GM19035 (cell line): ENCODE results near the gene AIG1.

Source experiments
- ATAC-seq: cut with Tn5 transposase; IDR thresholded peaks from one replicate; pipeline ENCODE4 v1.9.1; 2021; ENCODE audit not compliant: unreplicated experiment

The AIG1 gene

DNA sequence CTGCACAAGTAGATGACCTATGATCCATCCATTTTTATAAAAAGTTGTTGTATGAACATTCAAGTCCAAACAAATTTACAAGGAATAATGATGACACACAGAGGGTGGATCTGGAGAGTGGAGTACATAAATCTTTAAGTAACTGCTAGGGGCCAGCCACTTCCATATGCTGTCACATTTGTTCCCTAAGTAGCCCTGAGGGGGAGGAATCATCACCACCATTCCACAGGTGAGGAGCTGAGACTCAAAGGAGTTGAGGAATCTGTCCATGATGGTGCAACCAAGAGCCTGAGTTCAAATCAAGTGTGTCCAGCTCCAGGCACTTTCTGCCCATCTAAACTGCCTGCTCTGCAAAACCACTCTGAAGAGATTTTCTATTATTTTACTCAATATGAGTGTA is 132.1 kb downstream of the AIG1 start:
- ATAC-seq: no peak

DNA sequence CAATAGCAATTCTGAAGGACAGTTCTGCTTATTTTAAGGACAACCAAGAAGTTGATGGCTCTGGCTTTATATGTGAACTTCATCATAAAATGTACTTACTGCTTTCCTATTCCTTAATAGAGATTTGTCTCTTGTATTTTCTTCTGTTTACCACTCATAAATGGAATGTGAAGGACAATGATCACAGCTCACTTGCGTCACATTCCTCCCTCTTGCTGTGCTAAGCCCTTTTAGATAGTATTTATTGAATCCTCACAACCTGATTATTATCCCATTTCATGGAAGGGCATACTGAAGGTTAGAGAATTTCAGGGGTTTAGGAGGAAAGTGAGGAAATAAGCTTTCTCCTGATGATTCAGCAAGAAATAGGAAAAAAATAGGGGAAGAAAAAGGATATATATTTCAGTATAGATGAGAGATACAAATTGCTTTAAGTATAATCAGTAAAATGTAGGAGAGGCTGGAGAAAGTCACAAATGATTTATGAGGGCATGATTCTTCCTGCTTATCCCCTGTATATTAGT is 132.9 kb downstream of the AIG1 start:
- ATAC-seq: no peak

DNA sequence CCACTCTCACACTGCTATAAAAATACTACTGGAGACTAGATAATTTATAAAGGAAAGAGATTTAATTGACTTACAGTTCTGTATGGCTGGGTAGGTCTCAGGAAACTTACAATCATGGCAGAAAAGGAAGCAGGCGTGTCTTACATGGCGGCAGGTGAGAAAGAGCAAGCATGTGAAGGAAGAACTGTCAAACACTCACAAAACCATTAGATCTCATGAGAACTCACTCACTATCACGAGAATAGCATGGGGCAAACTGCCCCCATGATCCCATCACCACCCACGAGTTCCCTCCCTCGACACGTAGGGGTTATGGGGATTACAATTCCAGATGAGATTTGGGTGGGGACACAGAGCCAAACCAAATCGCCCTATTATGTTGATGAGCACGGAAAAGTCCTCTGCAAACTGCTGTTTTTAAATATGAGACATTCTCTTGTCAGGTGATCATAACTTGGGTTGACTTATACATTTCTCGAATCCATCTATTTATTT is 133.5 kb downstream of the AIG1 start:
- no peak for ATAC-seq

DNA sequence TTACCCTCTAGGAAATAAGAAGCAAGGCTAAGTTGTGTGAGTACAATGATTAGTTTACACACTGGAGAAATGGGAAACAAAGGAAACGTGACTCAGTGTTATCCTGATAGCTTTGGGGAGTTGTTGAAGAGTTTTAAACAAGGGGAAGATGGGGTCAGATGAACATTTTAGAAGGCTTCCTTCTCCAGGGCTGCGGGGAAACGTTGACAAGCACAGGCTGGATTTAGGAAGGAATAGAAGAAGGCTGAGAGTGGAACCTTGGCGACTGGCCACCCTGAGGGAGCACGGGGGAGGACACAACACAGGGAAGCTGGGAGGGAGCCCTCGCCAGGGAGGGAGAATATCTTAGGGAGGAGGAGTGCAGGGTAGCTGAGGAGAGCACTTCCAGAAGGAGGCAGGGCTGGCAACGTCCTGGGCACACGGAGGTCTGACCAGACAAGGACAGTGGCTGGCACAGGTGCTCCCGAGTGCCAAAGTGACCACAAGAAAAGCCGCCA is 134.7 kb downstream of the AIG1 start:
- ATAC-seq: no peak

DNA sequence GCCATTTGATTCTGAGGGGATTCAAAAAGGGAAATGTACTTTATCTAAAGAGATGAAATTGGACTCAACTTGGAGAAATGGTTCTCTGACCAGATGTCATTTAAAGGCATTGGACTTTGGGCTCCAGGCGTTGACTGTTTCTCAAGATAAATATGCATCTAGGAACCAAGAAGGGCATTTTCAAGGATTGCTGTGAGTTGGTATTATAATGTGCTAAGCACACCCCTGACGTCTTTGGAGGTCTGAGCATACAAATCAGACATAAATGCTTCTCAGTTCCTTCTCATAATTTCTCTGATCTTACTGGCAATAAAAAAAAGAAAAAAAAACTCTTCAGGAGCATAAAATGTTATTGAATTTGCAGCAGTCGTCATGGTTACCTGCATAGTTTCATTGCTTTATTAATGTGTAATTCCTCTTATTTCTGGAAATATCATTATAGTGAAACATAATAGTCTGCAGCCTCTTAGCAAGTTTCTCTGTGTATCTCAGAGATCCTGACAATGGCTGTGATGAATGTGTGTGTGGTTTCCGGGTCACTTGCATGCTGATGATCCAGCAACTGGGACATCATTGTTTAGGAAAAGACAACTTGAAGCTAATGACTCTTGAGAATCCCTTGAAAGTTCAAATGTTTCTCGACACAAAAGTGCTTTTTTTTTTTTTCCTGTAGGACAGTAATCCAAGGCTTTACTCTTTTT is 136.0 kb downstream of the AIG1 start:
- no peak for ATAC-seq

DNA sequence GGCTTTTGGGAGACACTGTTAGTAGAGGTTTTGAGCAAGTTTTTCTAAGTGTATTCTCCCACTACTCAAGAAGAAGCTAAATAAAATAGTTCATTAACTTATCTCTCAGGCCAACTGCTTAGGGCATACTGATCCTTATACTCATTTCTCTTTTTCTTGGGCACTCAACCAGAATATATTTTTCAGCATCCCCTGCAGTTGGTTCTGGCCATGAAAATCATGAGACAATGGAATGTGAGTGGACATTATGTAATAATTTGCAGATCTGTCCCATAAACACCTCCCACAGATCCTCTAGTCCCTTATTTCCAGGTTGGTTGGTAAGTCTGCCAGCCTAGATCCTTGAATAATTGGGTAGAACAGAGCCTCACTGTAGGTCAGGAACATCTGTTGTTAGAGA is 136.7 kb downstream of the AIG1 start:
- ATAC-seq: no peak

DNA sequence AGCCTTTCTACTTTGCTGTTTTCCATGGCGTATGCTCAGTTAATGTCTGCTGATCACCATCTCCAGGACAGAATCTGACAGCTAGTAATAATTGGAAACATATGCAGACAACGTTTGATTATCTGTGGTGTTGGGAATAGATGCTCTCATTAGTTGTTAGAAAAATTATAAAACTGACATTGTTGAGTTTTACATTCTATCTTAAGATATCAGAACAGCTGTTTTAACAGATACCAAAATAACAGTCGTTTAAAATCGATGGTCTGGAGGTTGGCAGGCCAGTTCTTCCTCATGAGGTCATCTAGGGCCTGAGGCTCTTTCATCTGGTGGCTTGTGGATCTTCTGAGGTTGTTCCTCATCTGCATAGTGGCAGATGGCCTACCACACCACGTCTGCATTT is 137.6 kb downstream of the AIG1 start:
- ATAC-seq: no peak

DNA sequence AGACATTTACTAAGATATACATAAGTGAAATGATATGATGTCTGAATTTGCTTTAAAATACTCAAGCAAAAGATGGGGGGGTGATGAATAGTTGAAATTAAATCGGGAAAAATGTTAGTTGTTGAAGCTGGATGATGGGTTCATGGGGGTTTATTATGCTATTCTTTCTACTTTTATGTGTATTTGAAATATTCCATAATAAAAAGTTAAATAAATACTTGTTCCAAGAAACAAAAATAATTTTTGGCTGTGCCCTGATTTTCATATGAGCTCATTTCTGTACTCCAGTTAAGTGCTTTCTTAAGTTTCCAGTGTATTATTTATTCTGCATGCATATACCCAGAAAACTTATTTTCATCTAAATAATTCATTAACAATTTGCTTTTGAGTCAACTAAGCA is 138.6 kb downstream of the AIG1 start:
- no peak for ATAC-seq

DNA sequence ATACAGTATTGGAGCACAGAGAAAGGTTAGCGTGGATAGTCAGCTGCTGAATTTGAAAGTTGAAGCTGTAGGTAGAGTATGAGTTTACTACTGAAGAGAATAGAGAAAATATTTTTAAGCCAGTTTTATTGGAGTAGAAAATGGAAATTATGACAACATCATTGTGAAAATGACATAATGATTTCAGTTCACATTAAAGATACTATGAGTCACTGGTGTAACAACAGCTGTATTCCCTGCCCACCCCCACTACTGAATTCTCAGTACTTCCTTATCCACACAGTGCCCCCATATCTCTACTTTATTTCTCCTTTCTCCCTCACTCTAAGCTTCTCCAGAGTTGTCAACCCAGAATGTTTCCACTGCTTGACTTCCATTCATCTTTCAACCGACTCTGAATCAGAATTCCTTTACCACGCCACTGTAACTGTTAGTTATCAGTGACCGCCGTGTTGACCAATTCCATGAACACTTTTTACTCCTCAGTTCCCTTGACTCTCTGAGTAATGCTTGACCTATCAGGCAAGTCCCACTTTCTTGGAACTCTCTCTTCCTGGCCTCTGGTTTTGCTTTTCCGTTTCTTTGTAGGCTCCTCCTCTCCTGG is 139.6 kb downstream of the AIG1 start:
- ATAC-seq: no peak

DNA sequence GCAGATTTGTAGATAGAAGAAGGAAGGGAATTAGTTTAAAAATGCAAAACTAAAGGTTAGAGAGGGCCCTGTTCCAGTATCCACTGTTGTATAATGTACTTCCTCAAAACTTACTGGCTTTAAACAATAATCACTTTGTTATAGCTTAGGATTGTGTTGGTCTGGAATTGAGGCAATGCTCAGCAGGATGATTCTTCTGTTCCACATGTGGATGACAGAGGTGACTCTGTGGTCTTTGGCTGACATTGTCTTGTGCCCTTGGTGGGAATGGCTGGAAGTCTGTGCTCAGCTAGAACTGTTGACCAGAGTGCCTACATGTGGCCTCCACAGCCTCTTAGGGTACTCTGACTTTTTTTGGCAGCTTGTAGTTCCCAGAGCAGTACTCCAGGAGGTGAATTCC is 143.4 kb downstream of the AIG1 start:
- ATAC-seq: no peak

DNA sequence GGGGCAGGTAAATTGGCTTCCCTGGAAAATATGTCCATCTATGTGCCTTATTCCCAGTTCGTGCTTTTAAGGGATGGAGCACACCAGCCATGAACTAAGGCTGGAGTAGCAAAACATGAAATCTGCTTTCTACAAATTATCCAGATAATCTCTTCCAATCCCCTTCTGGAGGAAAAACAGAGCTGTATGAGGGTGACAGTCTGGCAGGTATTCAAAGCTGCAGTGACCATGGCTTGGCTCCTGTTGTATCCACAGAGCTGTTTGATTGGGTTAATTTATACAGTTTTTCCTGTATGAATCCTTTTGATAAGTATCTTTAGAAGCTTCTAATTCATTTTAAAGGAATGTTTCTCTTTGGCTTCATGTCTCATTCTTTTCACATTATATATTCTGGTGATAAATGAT is 144.4 kb downstream of the AIG1 start:
- no peak for ATAC-seq

DNA sequence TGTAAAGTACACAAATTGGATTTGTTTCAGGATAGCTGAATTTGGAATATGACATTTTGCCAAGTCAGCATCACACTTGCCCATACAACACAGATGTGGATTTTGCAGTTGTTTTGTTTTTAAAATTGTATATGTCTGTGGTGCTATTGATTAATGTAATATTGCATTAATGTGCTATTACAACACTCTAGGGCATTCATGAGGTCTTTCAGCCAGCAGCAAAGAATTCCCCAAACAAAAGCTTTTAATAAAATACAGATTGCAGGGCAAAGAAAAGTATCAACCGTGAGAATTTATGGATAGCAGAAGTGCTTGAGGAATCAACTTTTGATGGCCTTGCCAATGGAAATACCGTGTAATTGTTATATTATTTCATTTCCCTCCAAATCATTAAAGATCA is 144.9 kb downstream of the AIG1 start:
- no peak for ATAC-seq

DNA sequence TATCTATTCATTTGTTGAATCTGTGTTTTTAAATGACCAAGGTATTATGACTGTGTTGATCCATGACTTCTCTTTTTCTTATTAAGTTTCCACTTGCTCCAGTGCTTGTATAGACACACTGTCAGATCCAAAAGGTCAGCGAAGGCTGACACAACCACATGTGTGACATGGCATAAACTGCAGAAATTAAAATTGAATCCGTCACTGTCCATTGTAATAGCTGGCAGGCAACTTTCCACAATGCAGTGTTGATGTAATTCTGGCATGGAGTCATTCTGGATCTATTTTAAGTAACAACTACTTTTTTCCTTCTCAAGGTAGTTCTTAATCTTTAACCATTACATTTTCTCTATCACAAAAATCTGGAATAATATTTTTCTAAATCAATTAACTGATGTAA is 145.3 kb downstream of the AIG1 start:
- ATAC-seq: no peak

DNA sequence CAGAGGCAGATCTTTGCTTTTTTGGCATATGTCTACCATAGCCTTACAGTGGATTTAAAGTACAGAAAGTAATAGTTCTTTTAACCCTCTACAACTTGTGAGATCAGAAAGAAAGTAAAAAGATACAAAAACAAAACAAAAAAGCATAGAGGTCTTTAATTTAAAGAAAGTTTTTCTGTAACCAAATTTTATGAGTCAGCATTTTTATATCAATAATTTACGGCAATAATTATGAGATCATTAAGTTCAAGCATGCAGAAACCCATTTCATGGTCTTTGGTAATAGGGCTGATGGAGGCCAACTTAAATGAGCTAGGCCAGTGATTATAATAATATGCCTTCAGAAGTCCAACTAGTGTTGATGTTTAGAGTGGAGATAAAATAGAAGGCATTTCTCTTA is 145.9 kb downstream of the AIG1 start:
- no peak for ATAC-seq

DNA sequence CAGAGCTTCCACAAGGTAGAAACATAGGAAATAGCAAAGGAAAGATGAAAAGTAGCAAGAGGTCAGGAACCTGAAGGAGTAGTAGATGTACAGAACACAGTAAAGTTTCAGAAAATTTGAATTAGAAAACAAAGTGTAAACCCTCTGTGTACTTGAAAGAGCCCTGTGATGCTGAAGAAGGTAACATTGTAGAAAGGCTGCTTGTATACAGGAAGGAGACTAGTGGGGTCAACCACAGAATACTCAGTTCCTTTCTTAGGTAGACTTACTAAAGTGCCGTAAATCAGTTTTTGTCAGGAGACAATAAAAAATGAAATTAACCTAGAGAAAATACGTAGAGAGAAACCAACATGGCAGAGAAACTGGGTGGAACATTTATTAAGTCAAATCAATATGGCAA is 149.7 kb downstream of the AIG1 start:
- no peak for ATAC-seq

DNA sequence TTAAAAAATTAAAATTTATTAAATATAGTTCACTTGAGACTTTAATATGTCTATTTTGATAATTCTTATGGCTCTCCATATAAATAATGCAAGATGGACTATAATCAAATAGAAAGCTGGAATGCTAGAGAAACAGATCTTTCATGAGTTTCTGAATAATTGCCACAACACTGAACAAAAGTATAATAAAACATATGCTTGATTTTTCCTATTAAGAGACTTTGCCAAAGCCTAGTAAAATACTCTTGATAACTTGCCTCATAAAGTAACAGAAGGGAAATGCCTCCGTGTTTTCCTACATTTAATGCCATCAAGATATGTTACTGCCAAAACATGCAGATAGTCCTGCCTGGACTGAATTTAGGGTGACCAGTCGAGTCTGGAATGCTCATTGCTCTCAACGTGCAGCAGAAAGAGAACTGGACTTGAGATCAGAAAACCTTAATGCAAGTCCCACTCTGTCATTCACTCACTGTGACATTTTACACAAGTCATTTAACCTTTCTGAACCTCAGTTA is 153.2 kb downstream of the AIG1 start:
- ATAC-seq: no peak

DNA sequence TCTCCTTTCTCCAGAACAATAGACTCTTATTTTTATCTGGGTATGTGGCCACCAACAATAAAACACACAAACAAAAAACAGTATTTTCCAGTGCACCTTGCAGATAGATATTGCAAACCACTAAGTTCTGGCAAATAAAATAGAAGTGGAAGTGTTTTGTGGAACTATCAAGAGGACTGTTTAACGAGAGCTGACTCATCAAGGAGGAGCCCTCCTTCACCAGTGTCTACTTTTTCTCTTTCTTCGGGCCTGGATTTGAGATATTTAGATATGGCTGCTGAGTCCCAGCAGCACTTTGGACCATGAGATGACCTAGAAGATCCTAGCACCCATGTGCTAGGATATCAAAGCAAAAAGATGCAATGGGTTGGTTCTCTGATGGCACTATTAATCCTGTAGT is 154.7 kb downstream of the AIG1 start:
- no peak for ATAC-seq

DNA sequence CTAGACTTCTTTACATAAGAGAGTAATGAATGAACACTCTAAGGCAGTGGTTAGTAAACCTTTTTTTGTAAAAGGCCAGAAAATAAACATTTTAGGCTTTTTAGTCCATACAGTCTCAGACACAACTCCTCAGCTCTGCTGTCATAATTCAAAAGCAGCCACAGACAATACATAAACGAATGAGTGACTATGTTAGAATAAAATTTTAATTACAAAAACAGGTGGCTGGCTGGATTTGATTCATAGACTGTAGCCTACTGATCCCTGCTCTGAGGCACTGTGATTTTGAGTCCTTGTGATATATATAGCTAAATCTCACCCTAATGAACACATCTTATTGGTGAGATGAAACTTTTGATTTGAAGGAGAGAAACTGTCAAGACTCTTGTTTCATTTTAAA is 155.1 kb downstream of the AIG1 start:
- ATAC-seq: no peak

DNA sequence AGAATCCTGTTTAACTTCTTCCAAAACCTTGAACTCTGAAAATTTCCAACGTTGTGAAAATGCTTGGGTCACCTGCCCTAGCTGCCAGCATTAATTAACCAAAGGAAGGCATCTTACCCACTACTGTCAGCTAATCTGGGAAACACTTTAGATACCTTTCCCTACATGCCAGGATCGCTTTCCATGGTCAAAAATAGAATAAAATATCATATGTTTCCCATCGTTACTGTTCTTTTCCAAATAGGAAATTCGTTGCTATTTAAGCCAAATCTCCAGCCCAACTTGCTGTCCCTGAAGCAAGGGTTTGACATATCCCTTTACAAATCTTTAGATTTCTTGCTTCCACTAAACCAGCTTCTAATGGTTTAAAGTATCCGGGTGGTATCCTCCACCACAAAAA is 157.5 kb downstream of the AIG1 start:
- no peak for ATAC-seq

DNA sequence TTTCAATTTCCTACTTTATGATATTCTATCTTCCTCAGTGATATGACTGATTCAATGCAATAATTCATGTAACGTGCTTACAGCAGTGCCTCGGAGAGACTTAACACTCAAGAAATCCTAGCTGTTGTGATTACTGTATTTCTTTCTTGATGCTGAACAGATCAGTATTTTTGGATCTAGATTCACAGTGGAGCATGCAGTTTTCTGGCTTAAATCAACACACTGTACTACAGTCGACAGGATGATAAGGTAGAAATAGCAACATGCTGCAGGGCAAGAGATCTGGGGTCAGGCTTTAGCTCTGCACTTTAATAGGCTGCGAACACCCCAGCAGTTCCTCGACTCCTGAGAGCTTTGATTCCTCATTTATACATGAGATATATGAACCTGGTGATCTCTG is 161.0 kb downstream of the AIG1 start:
- no peak for ATAC-seq

DNA sequence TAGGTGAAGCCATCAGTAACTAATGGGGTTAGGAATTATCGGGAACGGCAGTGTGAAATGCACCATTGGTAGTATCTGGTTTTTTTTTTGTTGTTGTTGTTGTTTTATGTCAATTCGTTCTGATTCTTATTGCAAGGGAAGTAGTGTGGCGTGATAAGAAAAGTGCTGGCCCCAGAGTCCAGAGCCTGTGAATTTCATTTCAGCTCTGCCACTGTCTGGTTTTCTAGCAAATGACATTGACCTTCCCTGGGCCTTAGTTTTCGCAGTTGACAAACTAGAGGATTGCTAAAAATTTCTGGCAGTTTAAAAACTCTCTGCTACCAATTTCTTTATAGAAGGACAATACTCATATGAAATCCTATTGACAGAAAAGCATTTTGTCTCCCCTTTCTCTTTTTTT is 161.6 kb downstream of the AIG1 start:
- ATAC-seq: no peak

DNA sequence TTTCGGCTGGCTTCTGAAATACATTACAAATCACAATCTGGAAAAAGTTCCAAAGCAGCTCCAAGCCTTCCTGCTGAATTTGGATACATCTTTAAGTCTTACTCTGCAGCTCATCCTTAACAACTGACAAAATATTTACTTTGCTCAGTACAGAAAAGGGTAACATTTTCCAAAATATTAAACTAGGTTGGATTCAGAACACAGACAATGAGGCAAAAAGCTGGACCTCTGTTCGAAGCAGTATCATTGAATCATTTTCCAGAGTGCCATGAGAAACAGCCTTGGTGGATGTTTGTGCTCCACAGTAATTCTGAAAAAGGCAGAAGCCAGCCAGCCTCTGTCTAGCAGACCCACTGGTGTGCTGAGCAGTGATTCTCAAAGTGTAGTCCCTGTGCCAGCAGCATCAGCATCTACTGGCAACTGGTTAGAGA is 162.1 kb downstream of the AIG1 start:
- ATAC-seq: no peak
